Gastroesophageal sphincter (tissue), 3 donors: ENCODE measurements around the gene MLXIP.

ENCODE experiments used
- EP300 ChIP-seq: sonication (generic); formaldehyde crosslinking; IDR thresholded peaks from one replicate; pipeline ENCODE4 v1.6.1; 2017; ENCODE audit warnings: antibody characterized with exemption, mild to moderate bottlenecking
- POLR2A ChIP-seq, 2 donors: fragments of 450-650 bp; IDR thresholded peaks; one replicate each; pipeline ENCODE4 v1.6.1; 2017; ENCODE audit warnings: antibody characterized with exemption in 2 of 2, mild to moderate bottlenecking in 2 of 2, moderate library complexity in 1 of 2
- POLR2AphosphoS5 ChIP-seq: sonication (generic); formaldehyde crosslinking; IDR thresholded peaks from one replicate; pipeline ENCODE4 v1.6.1; 2017; ENCODE audit warnings: antibody characterized with exemption
- TF ChIP-seq, protein P1 (sequence below), 4 experiments: fragments of 200-600 bp in 2 of 4; fragments of 450-650 bp in 2 of 4; sonication (generic) in 1 of 4; IDR thresholded peaks; one replicate each; pipeline ENCODE4 v1.5.1; 2017 to 2019; ENCODE audit warnings: antibody characterized with exemption in 4 of 4, mild to moderate bottlenecking in 2 of 4, moderate library complexity in 2 of 4

DNA sequence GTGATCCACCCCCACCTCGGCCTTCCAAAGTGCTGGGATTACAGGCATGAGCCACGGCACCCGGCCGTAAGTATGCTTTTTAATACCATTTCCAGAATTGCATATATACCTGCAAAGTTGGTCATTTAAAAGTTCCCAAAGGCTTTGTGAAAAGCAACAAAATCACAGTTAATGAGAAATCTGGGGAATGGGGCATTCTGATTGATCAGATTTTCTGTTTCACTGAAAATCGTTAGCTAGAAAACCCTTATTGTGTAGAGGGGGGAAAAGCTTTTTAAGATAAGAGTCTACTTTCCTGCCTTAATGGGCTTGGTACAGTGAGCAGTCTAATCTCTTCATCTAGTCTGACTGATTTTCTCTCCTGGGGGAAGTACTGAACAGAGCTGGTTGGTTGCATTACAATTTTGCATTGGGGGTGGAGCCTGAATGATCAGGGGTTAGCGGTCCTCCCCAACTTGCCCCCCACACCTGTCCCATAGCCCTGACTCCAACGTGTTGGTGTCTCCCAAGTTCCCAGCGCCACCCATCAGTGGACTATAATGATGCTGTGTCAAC is 71.6 kb downstream of the MLXIP start:
- TF ChIP-seq, protein P1, sequence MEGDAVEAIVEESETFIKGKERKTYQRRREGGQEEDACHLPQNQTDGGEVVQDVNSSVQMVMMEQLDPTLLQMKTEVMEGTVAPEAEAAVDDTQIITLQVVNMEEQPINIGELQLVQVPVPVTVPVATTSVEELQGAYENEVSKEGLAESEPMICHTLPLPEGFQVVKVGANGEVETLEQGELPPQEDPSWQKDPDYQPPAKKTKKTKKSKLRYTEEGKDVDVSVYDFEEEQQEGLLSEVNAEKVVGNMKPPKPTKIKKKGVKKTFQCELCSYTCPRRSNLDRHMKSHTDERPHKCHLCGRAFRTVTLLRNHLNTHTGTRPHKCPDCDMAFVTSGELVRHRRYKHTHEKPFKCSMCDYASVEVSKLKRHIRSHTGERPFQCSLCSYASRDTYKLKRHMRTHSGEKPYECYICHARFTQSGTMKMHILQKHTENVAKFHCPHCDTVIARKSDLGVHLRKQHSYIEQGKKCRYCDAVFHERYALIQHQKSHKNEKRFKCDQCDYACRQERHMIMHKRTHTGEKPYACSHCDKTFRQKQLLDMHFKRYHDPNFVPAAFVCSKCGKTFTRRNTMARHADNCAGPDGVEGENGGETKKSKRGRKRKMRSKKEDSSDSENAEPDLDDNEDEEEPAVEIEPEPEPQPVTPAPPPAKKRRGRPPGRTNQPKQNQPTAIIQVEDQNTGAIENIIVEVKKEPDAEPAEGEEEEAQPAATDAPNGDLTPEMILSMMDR (IDR thresholded peaks at IDR 0.05), result no peak
- TF ChIP-seq POLR2AphosphoS5 (no peak), POLR2A (IDR thresholded peaks at IDR 0.05) (no peak), EP300 (no peak)
